ENCODE measurements around the gene GRM1.

Gene GRM1

GRCh38 chr6:146071781-146072180 lies 42.9 kb downstream of the GRM1 start:
- no peak for TF ChIP-seq EZH2phosphoT487 (IDR thresholded peaks at IDR 0.05; ENCODE audit: borderline replicate concordance, low read length)
- TF ChIP-seq CTCF (IDR thresholded peaks at IDR 0.05; ENCODE audit: low read depth, low read length, poor library complexity, severe bottlenecking), result no peak
- no peaks in the 10 kb centered on the region for H3K36me3 ChIP-seq (ENCODE audit: control insufficient read depth, low read length)
- no peaks in the 10 kb centered on the region for H3K9me3 ChIP-seq (ENCODE audit: control insufficient read depth, insufficient read depth, low read length)
- no peak overlapping the region for H3K4me3 ChIP-seq (ENCODE audit: low read length)
- no peaks in the 10 kb centered on the region for H3K79me2 ChIP-seq (ENCODE audit: control insufficient read depth, low read length)
- no peaks in the 10 kb centered on the region for H3K27me3 ChIP-seq (ENCODE audit: control insufficient read depth, low read length)
- H3K4me2 ChIP-seq (ENCODE audit: low read length), result no peak overlapping the region
- H4K20me1 ChIP-seq (ENCODE audit: control insufficient read depth, insufficient read depth, low read depth, low read length), result no peaks in the 10 kb centered on the region
- H3K4me1 ChIP-seq (ENCODE audit: control insufficient read depth, low read length), result no peaks in the 10 kb centered on the region
- no peak overlapping the region for H3K27ac ChIP-seq (ENCODE audit: low read depth, low read length)
- no peaks in the 10 kb centered on the region for H3F3A ChIP-seq (ENCODE audit: control insufficient read depth, insufficient read depth)
- no peaks in the 10 kb centered on the region for H3K9me2 ChIP-seq (replicated peaks; ENCODE audit: control insufficient read depth, low read length)

- H3K4me1 ChIP-seq (ENCODE audit: control insufficient read depth, low read length), result no peaks in the 10 kb centered on the region
- no peaks in the 10 kb centered on the region for H3F3A ChIP-seq (ENCODE audit: control insufficient read depth, insufficient read depth)
- no peaks in the 10 kb centered on the region for H3K9me3 ChIP-seq (ENCODE audit: control insufficient read depth, insufficient read depth, low read length)
- no peak overlapping the region for H3K4me3 ChIP-seq (ENCODE audit: low read length)
- H4K20me1 ChIP-seq (ENCODE audit: control insufficient read depth, insufficient read depth, low read depth, low read length), result no peaks in the 10 kb centered on the region
- no peak for TF ChIP-seq CTCF (IDR thresholded peaks at IDR 0.05; ENCODE audit: low read depth, low read length, poor library complexity, severe bottlenecking)
- TF ChIP-seq EZH2phosphoT487 (IDR thresholded peaks at IDR 0.05; ENCODE audit: borderline replicate concordance, low read length), result no peak
- no peaks in the 10 kb centered on the region for H3K36me3 ChIP-seq (ENCODE audit: control insufficient read depth, low read length)
- H3K4me2 ChIP-seq (ENCODE audit: low read length), result no peak overlapping the region
- H3K79me2 ChIP-seq (ENCODE audit: control insufficient read depth, low read length), result no peaks in the 10 kb centered on the region
- no peaks in the 10 kb centered on the region for H3K9me2 ChIP-seq (replicated peaks; ENCODE audit: control insufficient read depth, low read length)
- no peaks in the 10 kb centered on the region for H3K27me3 ChIP-seq (ENCODE audit: control insufficient read depth, low read length)
- H3K27ac ChIP-seq (ENCODE audit: low read depth, low read length), result no peak overlapping the region
These were observed 49.1 kb downstream of the GRM1 start for GRCh38 chr6:146077992-146078391.

- no peaks in the 10 kb centered on the region for H3K79me2 ChIP-seq (ENCODE audit: control insufficient read depth, low read length)
- no peaks in the 10 kb centered on the region for H3K27me3 ChIP-seq (ENCODE audit: control insufficient read depth, low read length)
- no peaks in the 10 kb centered on the region for H3F3A ChIP-seq (ENCODE audit: control insufficient read depth, insufficient read depth)
- no peaks in the 10 kb centered on the region for H4K20me1 ChIP-seq (ENCODE audit: control insufficient read depth, insufficient read depth, low read depth, low read length)
- no peaks in the 10 kb centered on the region for H3K9me3 ChIP-seq (ENCODE audit: control insufficient read depth, insufficient read depth, low read length)
- no peak overlapping the region for H3K4me3 ChIP-seq (ENCODE audit: low read length)
- no peaks in the 10 kb centered on the region for H3K4me1 ChIP-seq (ENCODE audit: control insufficient read depth, low read length)
- no peak overlapping the region for H3K27ac ChIP-seq (ENCODE audit: low read depth, low read length)
- no peaks in the 10 kb centered on the region for H3K9me2 ChIP-seq (replicated peaks; ENCODE audit: control insufficient read depth, low read length)
- no peak for TF ChIP-seq EZH2phosphoT487 (IDR thresholded peaks at IDR 0.05; ENCODE audit: borderline replicate concordance, low read length)
- TF ChIP-seq CTCF (IDR thresholded peaks at IDR 0.05; ENCODE audit: low read depth, low read length, poor library complexity, severe bottlenecking), result no peak
- H3K36me3 ChIP-seq (ENCODE audit: control insufficient read depth, low read length), result no peaks in the 10 kb centered on the region
- no peak overlapping the region for H3K4me2 ChIP-seq (ENCODE audit: low read length)
These were observed 58.5 kb downstream of the GRM1 start for GRCh38 chr6:146087386-146087785.

- Histone ChIP-seq H3K27ac (ENCODE audit: low read depth, low read length) (no peak overlapping the region), H3K27me3 (ENCODE audit: control insufficient read depth, low read length) (no peaks in the 10 kb centered on the region), H4K20me1 (ENCODE audit: control insufficient read depth, insufficient read depth, low read depth, low read length) (no peaks in the 10 kb centered on the region), H3F3A (ENCODE audit: control insufficient read depth, insufficient read depth) (no peaks in the 10 kb centered on the region), H3K4me2 (ENCODE audit: low read length) (no peak overlapping the region), H3K36me3 (ENCODE audit: control insufficient read depth, low read length) (no peaks in the 10 kb centered on the region), H3K4me3 (ENCODE audit: low read length) (no peak overlapping the region), H3K9me3 (ENCODE audit: control insufficient read depth, insufficient read depth, low read length) (no peaks in the 10 kb centered on the region), H3K4me1 (ENCODE audit: control insufficient read depth, low read length) (no peaks in the 10 kb centered on the region), H3K9me2 (replicated peaks; ENCODE audit: control insufficient read depth, low read length) (no peaks in the 10 kb centered on the region), H3K79me2 (ENCODE audit: control insufficient read depth, low read length) (no peaks in the 10 kb centered on the region)
- TF ChIP-seq CTCF (IDR thresholded peaks at IDR 0.05; ENCODE audit: low read depth, low read length, poor library complexity, severe bottlenecking) (no peak), EZH2phosphoT487 (IDR thresholded peaks at IDR 0.05; ENCODE audit: borderline replicate concordance, low read length) (no peak)
These were observed 61.6 kb downstream of the GRM1 start for GRCh38 chr6:146090474-146090873.

Data from DOHH2 (cell line).